Stomach (tissue), 4 donors: ENCODE results near the gene ZNF211.

Experiments
- EP300 ChIP-seq: sonication (generic); formaldehyde crosslinking; IDR thresholded peaks from one replicate; pipeline ENCODE4 v1.6.1; 2017; ENCODE audit warnings: antibody characterized with exemption
- POLR2A ChIP-seq, 4 donors: fragments of 450-650 bp; IDR thresholded peaks; one replicate each; pipeline ENCODE4 v1.6.1; 2016; ENCODE audit warnings: antibody characterized with exemption in 4 of 4, control low read depth in 2 of 4, mild to moderate bottlenecking in 1 of 4, moderate library complexity in 1 of 4
- POLR2AphosphoS5 ChIP-seq, 3 donors: sonication (generic); formaldehyde crosslinking; IDR thresholded peaks; one replicate each; pipeline ENCODE4 v1.6.1; 2016; ENCODE audit warnings: antibody characterized with exemption in 3 of 3
- TF ChIP-seq, protein P1 (sequence below), 7 experiments: fragments of 450-650 bp in 4 of 7; fragments of 200-600 bp in 3 of 7; sonication (generic) in 3 of 7; IDR thresholded peaks; one replicate each; pipeline ENCODE4 v1.5.1; 2016 to 2019; ENCODE audit warnings: antibody characterized with exemption in 7 of 7, control low read depth in 2 of 7, mild to moderate bottlenecking in 1 of 7

DNA sequence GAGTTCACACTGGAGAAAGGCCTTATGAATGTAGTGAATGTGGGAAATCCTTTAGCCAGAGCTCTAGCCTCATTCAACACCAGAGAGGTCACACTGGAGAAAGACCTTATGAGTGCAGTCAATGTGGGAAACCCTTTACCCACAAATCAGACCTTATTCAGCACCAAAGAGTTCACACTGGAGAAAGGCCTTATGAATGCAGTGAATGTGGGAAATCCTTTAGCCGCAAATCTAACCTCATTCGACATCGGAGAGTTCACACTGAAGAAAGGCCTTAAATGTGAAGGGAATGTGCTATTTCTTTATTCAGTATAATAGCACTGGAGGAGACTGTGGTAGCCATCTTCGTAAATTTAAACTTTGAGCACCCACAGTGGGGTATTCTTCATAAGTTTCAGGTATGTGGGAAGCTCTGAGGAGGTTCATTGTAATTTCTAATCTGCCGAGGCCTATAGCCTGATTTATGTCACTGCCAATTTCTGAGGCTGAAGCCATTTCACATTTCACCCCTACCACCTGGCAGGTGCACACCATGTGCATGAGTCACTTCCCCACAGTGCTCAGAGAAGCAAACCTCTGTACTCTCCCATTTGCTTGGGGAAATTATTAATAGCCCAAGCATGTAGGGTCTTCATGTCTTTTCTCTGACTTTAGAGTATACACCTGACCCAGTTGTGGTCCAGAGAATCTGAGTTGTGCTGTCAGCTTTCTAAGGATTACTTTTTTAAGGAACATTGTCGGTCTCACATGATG lies 55.2 kb downstream of the ZNF211 start:
- TF ChIP-seq, protein P1, sequence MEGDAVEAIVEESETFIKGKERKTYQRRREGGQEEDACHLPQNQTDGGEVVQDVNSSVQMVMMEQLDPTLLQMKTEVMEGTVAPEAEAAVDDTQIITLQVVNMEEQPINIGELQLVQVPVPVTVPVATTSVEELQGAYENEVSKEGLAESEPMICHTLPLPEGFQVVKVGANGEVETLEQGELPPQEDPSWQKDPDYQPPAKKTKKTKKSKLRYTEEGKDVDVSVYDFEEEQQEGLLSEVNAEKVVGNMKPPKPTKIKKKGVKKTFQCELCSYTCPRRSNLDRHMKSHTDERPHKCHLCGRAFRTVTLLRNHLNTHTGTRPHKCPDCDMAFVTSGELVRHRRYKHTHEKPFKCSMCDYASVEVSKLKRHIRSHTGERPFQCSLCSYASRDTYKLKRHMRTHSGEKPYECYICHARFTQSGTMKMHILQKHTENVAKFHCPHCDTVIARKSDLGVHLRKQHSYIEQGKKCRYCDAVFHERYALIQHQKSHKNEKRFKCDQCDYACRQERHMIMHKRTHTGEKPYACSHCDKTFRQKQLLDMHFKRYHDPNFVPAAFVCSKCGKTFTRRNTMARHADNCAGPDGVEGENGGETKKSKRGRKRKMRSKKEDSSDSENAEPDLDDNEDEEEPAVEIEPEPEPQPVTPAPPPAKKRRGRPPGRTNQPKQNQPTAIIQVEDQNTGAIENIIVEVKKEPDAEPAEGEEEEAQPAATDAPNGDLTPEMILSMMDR (IDR thresholded peaks at IDR 0.05): no peak
- TF ChIP-seq POLR2AphosphoS5 (IDR thresholded peaks at IDR 0.05) (no peak), POLR2A (IDR thresholded peaks at IDR 0.05) (no peak), EP300 (no peak)
